Heart left ventricle (tissue), 16 donors: ENCODE data around the gene MOV10. TPM values are rescaled to one million over a fixed set of nuclear protein-coding genes. Genes with fewer than 3 reads are reported as not detected.

Experiments used
- ATAC-seq, 4 donors: fragments of 200-7000 bp; cut with Tn5 transposase; one replicate each; pipeline ENCODE4 v1.9.1; 2020 to 2022; ENCODE audit warnings: moderate library complexity in 4 of 4, mild to moderate bottlenecking in 3 of 4, moderate number of reproducible peaks in 1 of 4
- DNase-seq, 5 donors: peaks; one replicate each; pipeline ENCODE4 v3.0.0-alpha.2; 2020
- H3K27ac ChIP-seq, 12 donors: fragments of 200-600 bp; sonication (generic) in 4 of 12; one replicate each; pipeline versions ENCODE4 v1.5.0 to v1.8.0; 2016 to 2022; ENCODE audit warnings: mild to moderate bottlenecking in 2 of 12
- H3K27me3 ChIP-seq, 9 donors: fragments of 200-600 bp; sonication (generic) in 2 of 9; one replicate each; pipeline versions ENCODE4 v1.5.1 to v1.8.0; 2016 to 2022; ENCODE audit warnings: mild to moderate bottlenecking in 3 of 9
- H3K36me3 ChIP-seq, 9 donors: fragments of 200-600 bp; sonication (generic) in 2 of 9; one replicate each; pipeline versions ENCODE4 v1.5.0 to v1.8.0; 2018 to 2022; ENCODE audit warnings: mild to moderate bottlenecking in 2 of 9
- H3K4me1 ChIP-seq, 12 donors: fragments of 200-600 bp; sonication (generic) in 4 of 12; one replicate each; pipeline versions ENCODE4 v1.5.0 to v1.8.0; 2016 to 2022; ENCODE audit warnings: mild to moderate bottlenecking in 3 of 12
- H3K4me3 ChIP-seq, 12 donors: fragments of 200-600 bp; sonication (generic) in 4 of 12; one replicate each; pipeline versions ENCODE4 v1.5.0 to v1.8.0; 2017 to 2022; ENCODE audit warnings: mild to moderate bottlenecking in 9 of 12, moderate library complexity in 4 of 12
- H3K9me3 ChIP-seq, 12 donors: fragments of 200-600 bp; sonication (generic) in 4 of 12; one replicate each; pipeline versions ENCODE4 v1.5.0 to v1.8.0; 2016 to 2022; ENCODE audit warnings: mild to moderate bottlenecking in 1 of 12
- POLR2A ChIP-seq, 2 donors: fragments of 450-650 bp; IDR thresholded peaks; one replicate each; pipeline ENCODE4 v1.6.1; 2017; ENCODE audit warnings: antibody characterized with exemption in 2 of 2, mild to moderate bottlenecking in 2 of 2, moderate library complexity in 2 of 2
- WGBS, 4 donors: extraction: QIAGEN DNeasy Blood & Tissue Kit in 2 of 4; methylation state at CpG; one replicate each; pipeline versions ENCODE4 v1.1.5 to v1.1.7; 2013 to 2018; 5-methylcytosine and 5-hydroxymethylcytosine counted together
- intact Hi-C, 10 donors: fragments of 100-400 bp; cut with DNase I; formaldehyde crosslinking; loops; one replicate each; pipeline versions ENCODE4 v1.11.1 to v1.14.2; 2022
- polyA plus RNA-seq, 2 donors: library from polyadenylated mRNA; stranded (reverse); fragments of 200-250 nt; gene quantifications; one replicate each; pipeline ENCODE4 v1.2.3, GENCODE V29; 2013
- total RNA-seq, 9 donors: library from RNA; depleted of rRNA in 2 of 9; stranded (reverse); fragments of >200 nt in 2 of 9; fragmentation: NEBNext Ultra II Directional in 3 of 9; extraction: Animal tissue kit (Norgen Biotek cat#: 25700) in 3 of 9; gene quantifications; one replicate each; pipeline versions ENCODE4 v1.1.0 to v1.2.4, GENCODE V29; 2016 to 2023
- TF ChIP-seq, protein P1 (sequence below), 12 donors: fragments of 200-600 bp; sonication (generic) in 4 of 12; IDR thresholded peaks; one replicate each; pipeline versions ENCODE4 v1.5.0 to v1.8.0; 2018 to 2022; ENCODE audit warnings: antibody characterized with exemption in 12 of 12, mild to moderate bottlenecking in 5 of 12
- donor health status: ischemic (EF 13 %, LVEDD 7.1; RV severe dilation, severe dysfunction).
- donor health status: healthy with polysubstance abuse.
- donor health status: DM: no; HTN: yes; CAD: no.
- donor health status: DM: no; HTN: no; CAD: no.
- donor health status: ischemic (EF 25% LVEDD 6.9; RV normal size, moderate dysfunction).
- donor health status: ischemic (EF 25% LVEDD 5.7; RV mildly dilated, moderate dysfunction).
- donor health status: healthy.
- donor health status: DM: yes; HTN: yes; CAD: no.
- donor health status: ischemic (EF 35%, LVEDD 5.7; RV mildly dilated, moderate dysfunction).
- donor health status: nonischemic (EF 11% LVEDD 7.7; RV severe dilation, severe dysfunction).
- donor health status: DM: yes; HTN: yes; CAD: no.
- donor health status: PGD.
- donor health status: ischemic (EF 29% LVEDD 5.4; RV normal size, mild dysfunction).
- donor health status: nonischemic (EF 23%, LVEDD 6.1; RV moderate dilation, normal function).

MOV10 gene
- total and polyA plus RNA-seq, 11 donors = 7.5 to 43.6 (median 13.3) TPM

DNA sequence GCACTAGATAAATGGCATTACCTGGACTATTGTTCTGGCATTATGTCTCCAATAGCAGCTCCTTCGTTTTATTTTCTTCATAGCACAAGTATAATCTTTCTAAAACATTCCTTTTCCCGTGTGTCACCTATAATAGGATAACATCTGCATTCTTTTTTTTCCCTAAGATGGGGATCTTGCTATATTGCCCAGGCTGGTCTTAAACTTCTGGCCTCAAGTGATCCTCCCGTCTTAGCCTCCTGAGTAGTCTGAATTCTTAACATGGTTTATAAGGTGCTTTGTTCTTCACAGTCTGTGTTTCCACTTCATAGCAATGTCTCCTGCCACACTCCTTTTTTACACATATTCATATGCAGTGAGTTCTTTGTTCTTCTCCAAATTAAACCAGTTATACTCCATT, 8.6 kb upstream of the MOV10 start:
- TF ChIP-seq POLR2A (IDR thresholded peaks at IDR 0.05) = no peak
- TF ChIP-seq, protein P1, sequence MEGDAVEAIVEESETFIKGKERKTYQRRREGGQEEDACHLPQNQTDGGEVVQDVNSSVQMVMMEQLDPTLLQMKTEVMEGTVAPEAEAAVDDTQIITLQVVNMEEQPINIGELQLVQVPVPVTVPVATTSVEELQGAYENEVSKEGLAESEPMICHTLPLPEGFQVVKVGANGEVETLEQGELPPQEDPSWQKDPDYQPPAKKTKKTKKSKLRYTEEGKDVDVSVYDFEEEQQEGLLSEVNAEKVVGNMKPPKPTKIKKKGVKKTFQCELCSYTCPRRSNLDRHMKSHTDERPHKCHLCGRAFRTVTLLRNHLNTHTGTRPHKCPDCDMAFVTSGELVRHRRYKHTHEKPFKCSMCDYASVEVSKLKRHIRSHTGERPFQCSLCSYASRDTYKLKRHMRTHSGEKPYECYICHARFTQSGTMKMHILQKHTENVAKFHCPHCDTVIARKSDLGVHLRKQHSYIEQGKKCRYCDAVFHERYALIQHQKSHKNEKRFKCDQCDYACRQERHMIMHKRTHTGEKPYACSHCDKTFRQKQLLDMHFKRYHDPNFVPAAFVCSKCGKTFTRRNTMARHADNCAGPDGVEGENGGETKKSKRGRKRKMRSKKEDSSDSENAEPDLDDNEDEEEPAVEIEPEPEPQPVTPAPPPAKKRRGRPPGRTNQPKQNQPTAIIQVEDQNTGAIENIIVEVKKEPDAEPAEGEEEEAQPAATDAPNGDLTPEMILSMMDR (IDR thresholded peaks at IDR 0.05) = no peak
- 75 to 95% (median 87%) methylated on average over 3 of the region's 3 CpGs for WGBS, 4 donors

DNA sequence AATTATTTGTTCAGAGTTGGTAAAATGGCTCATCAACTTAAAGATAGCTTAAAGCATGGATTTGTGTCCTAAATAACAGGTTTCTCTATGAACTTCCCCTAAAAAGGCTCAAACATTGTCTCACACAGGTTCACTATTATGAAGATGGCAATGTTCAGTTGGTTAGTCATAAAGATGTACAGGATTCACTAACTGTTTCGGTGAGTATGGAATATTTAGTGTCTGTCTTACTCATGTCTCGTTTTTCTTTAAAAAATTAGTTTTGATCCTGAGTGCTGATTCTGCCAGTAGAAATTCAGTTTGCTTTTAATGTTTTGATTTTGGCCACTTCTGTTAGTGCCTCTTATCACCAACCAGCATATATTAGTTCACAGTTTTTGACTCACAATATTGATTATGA, 7.5 kb upstream of the MOV10 start:
- Histone ChIP-seq H3K9me3 (no peaks in the 10 kb centered on the region), H3K4me1 (peaks cover 0 to 9% (median 0%) of the 10 kb centered on the region in 12 donors), H3K27ac (no peak overlapping the region), H3K36me3 (peaks cover 0 to 100% (median 98%) of the 10 kb centered on the region in 9 donors), H3K4me3 (no peak overlapping the region), H3K27me3 (no peaks in the 10 kb centered on the region)
- 95 to 98% (median 97%) methylated on average over 2 of the region's 2 CpGs for WGBS, 4 donors
- intact Hi-C loops = no loop called here
- no peak for DNase-seq
- TF ChIP-seq POLR2A (IDR thresholded peaks at IDR 0.05) = no peak
- TF ChIP-seq, protein P1 (IDR thresholded peaks at IDR 0.05) = no peak
- no peak for ATAC-seq

More for the DNA sequence above, 8.6 kb upstream of the MOV10 start:
- H3K27ac ChIP-seq = no peak overlapping the region
- H3K27me3 ChIP-seq = no peaks in the 10 kb centered on the region
- H3K9me3 ChIP-seq = no peaks in the 10 kb centered on the region
- H3K4me1 ChIP-seq = peaks cover 0 to 9% (median 0%) of the 10 kb centered on the region in 12 donors
- intact Hi-C loops = no loop called here
- no peak overlapping the region for H3K4me3 ChIP-seq
- ATAC-seq (no peak), DNase-seq (no peak)
- peaks cover 1 to 100% (median 98%) of the 10 kb centered on the region in 9 donors for H3K36me3 ChIP-seq

DNA sequence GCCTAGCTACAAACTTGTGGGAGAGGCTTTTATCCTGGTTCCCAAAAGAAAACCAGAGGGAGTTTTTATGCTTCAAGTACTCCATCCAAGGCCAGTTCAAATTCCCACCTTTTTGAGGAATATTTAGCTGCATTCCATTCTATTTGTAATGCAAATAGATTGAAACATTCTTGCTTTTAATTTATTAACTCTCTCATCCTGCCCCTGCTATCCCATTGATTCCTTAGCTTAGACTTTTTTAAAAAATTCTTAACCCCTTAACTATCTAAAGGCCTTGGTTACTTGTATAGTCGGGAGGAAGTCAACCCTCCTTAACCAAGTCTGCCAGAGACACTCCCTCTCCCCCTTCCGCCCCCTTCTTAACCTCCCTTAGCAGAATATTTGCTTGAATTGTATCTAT, 2.5 kb upstream of the MOV10 start:
- Histone ChIP-seq H3K9me3 (no peaks in the 10 kb centered on the region), H3K4me1 (peaks cover 0 to 35% (median 24%) of the 10 kb centered on the region in 12 donors), H3K27me3 (no peaks in the 10 kb centered on the region), H3K36me3 (peaks cover 0 to 59% (median 49%) of the 10 kb centered on the region in 9 donors), H3K27ac (no peak overlapping the region), H3K4me3 (no peak overlapping the region)
- ATAC-seq (no peak), DNase-seq (no peak)
- no peak for TF ChIP-seq POLR2A (IDR thresholded peaks at IDR 0.05)
- TF ChIP-seq, protein P1 (IDR thresholded peaks at IDR 0.05) = no peak
- WGBS, 4 donors = 74 to 82% (median 79%) methylated on average over 2 of the region's 2 CpGs
- intact Hi-C loops = loop anchor here in 5 of 10 donors (5.0 to 10.0 kb wide), 6 partner anchors 35 to 277 kb away; partner anchors contain the start of genes CTTNBP2NL (in 2 of the 5), WNT2B (in 2 of the 5), CAPZA1 (in 1 of the 5) and RHOC (in 1 of the 5)

DNA sequence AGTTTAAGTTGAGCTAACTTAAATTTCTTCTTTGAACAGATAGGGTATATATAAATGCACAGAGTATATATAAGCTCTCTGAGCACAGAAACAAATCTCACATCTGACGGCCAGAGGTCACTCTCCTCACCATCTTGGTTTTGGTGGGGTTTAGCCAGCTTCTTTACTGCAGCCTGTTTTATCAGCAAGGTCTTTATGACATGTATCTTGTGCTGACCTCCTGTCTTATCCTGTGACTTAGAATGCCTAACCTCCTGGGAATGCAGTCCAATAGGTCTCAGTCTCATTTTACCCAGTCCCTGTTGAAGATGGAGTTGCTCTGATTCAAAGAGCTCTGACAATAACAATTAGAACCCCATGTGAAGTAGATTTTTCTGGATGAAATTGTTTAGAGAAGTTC, 1.6 kb upstream of the MOV10 start:
- Histone ChIP-seq H3K36me3 (peaks cover 0 to 51% (median 40%) of the 10 kb centered on the region in 9 donors), H3K4me1 (peaks cover 0 to 36% (median 24%) of the 10 kb centered on the region in 12 donors), H3K27ac (peak overlapping the region in 5 of 12 donors; percentile 2 to 96 (median 93)), H3K27me3 (no peaks in the 10 kb centered on the region), H3K9me3 (no peaks in the 10 kb centered on the region), H3K4me3 (no peak overlapping the region)
- no peak for TF ChIP-seq POLR2A (IDR thresholded peaks at IDR 0.05)
- TF ChIP-seq, protein P1 (IDR thresholded peaks at IDR 0.05) = no peak
- WGBS, 4 donors = 82 to 93% (median 92%) methylated on average over 1 of the region's 1 CpG
- intact Hi-C loops = loop anchor here in 5 of 10 donors (5.0 to 10.0 kb wide), 6 partner anchors 34 to 278 kb away; partner anchors contain the start of genes CTTNBP2NL (in 2 of the 5), WNT2B (in 2 of the 5), CAPZA1 (in 1 of the 5) and RHOC (in 1 of the 5)
- no peak for DNase-seq
- no peak for ATAC-seq
